SIG-M5 treated with dmso at 0.1 percent for 504 hours (cell line): ENCODE data around the gene GGTLC2.
"Not testable (repeated sequence)": the region's sequence is repeated elsewhere in the genome, so short reads cannot be mapped to it uniquely, and the experiment has no call there.

ENCODE experiments used
- DNase-seq: peaks from one replicate; lab custom pipeline; 2025; ENCODE audit not compliant: unreplicated experiment; lab: John Stamatoyannopoulos, UW

Gene GGTLC2

GRCh38 chr22:22636260-22636659 lies 8.2 kb upstream of the GGTLC2 start:
- DNase-seq: not testable (repeated sequence)

GRCh38 chr22:22638313-22638712 lies 6.1 kb upstream of the GGTLC2 start:
- not testable (repeated sequence) for DNase-seq

GRCh38 chr22:22642255-22642654 lies 2.2 kb upstream of the GGTLC2 start:
- DNase-seq: not testable (repeated sequence)

GRCh38 chr22:22645969-22646368 lies 1.6 kb downstream of the GGTLC2 start:
- DNase-seq: not testable (repeated sequence)

GRCh38 chr22:22647952-22648351 lies 3.5 kb downstream of the GGTLC2 start:
- not testable (repeated sequence) for DNase-seq

GRCh38 chr22:22648863-22649536 lies 4.6 kb downstream of the GGTLC2 start:
- DNase-seq: not testable (repeated sequence)

GRCh38 chr22:22649761-22650160 lies 5.3 kb downstream of the GGTLC2 start:
- DNase-seq: not testable (repeated sequence)

- not testable (repeated sequence) for DNase-seq
Measured at GRCh38 chr22:22650398-22650797, 6.0 kb downstream of the GGTLC2 start.

- not testable (repeated sequence) for DNase-seq
Measured at GRCh38 chr22:22650803-22651515, 6.5 kb downstream of the GGTLC2 start.

- DNase-seq: not testable (repeated sequence)
Measured at GRCh38 chr22:22651593-22651992, 7.2 kb downstream of the GGTLC2 start.

- DNase-seq: not testable (repeated sequence)
Measured at GRCh38 chr22:22652102-22652501, 7.7 kb downstream of the GGTLC2 start.

- DNase-seq: not testable (repeated sequence)
Measured at GRCh38 chr22:22652573-22652972, 8.2 kb downstream of the GGTLC2 start.

- peak; percentile 2 for DNase-seq
Measured at GRCh38 chr22:22653677-22654381, 9.4 kb downstream of the GGTLC2 start.

- DNase-seq: no peak
Measured at GRCh38 chr22:22655452-22656290, 11.3 kb downstream of the GGTLC2 start.

GRCh38 chr22:22657712-22658111 lies 13.3 kb downstream of the GGTLC2 start:
- DNase-seq: no peak

- no peak for DNase-seq
Measured at GRCh38 chr22:22661275-22661674, 16.9 kb downstream of the GGTLC2 start.

GRCh38 chr22:22662095-22662494 lies 17.7 kb downstream of the GGTLC2 start:
- no peak for DNase-seq

- DNase-seq: no peak
Measured at GRCh38 chr22:22663861-22664800, 19.7 kb downstream of the GGTLC2 start.

GRCh38 chr22:22666307-22667091 lies 22.1 kb downstream of the GGTLC2 start:
- DNase-seq: peak; percentile 5
